ENCODE measurements around the gene AOX1.
A peak's percentile ranks its signal among the peaks of the same experiment; 100 is the strongest.
"Not testable (repeated sequence)": the region's sequence is repeated elsewhere in the genome, so short reads cannot be mapped to it uniquely, and the experiment has no call there.

The AOX1 gene

GRCh38 chr2:200702646-200703118 lies 116.9 kb downstream of the AOX1 start:
- DNase-seq (ENCODE audit: low read depth), result peak; percentile 48

- no peak for DNase-seq (ENCODE audit: low read depth)
These were observed 117.5 kb downstream of the AOX1 start for GRCh38 chr2:200703127-200703925.

GRCh38 chr2:200703926-200704637 lies 118.3 kb downstream of the AOX1 start:
- no peak for DNase-seq (ENCODE audit: low read depth)

GRCh38 chr2:200705305-200706041 lies 119.7 kb downstream of the AOX1 start:
- DNase-seq (ENCODE audit: low read depth), result no peak

GRCh38 chr2:200708943-200709342 lies 123.1 kb downstream of the AOX1 start:
- no peak for DNase-seq (ENCODE audit: low read depth)

GRCh38 chr2:200713003-200713703 lies 127.3 kb downstream of the AOX1 start:
- peak; percentile 87 for DNase-seq (ENCODE audit: low read depth)

GRCh38 chr2:200713704-200714064 lies 127.9 kb downstream of the AOX1 start:
- no peak for DNase-seq (ENCODE audit: low read depth)

- DNase-seq (ENCODE audit: low read depth), result not testable (repeated sequence)
These were observed 129.2 kb downstream of the AOX1 start for GRCh38 chr2:200715014-200715413.

- DNase-seq (ENCODE audit: low read depth), result no peak
These were observed 130.6 kb downstream of the AOX1 start for GRCh38 chr2:200716386-200716785.
